Spleen (tissue), 11 donors: ENCODE measurements around the gene TMEM52B. TPM values are rescaled to one million over a fixed set of nuclear protein-coding genes. Genes with fewer than 3 reads are reported as not detected.

ENCODE experiments used
- DNase-seq: peaks from one replicate; pipeline ENCODE4 v3.0.0-alpha.2; 2020
- H3K27ac ChIP-seq, 8 donors: fragments of 200-600 bp; sonication (generic) in 7 of 8; 1 replicate in 4 of 8; 2 replicates in 4 of 8; pipeline versions ENCODE4 v1.5.0 to v1.8.0; 2016 to 2021; ENCODE audit warnings: inconsistent platforms in 4 of 8, mild to moderate bottlenecking in 4 of 8, moderate library complexity in 1 of 8
- H3K27me3 ChIP-seq, 7 donors: fragments of 200-600 bp; sonication (generic) in 6 of 7; replicated peaks in 1 of 7; 1 replicate in 4 of 7; 2 replicates in 3 of 7; pipeline versions ENCODE4 v1.5.0 to v1.8.0; 2016 to 2021; ENCODE audit warnings: inconsistent platforms in 3 of 7, mild to moderate bottlenecking in 1 of 7
- H3K36me3 ChIP-seq, 6 donors: fragments of 200-600 bp; sonication (generic) in 5 of 6; 1 replicate in 4 of 6; 2 replicates in 2 of 6; pipeline versions ENCODE4 v1.5.0 to v1.8.0; 2016 to 2021; ENCODE audit warnings: inconsistent platforms in 2 of 6
- H3K4me1 ChIP-seq, 6 donors: fragments of 200-600 bp; sonication (generic) in 5 of 6; 1 replicate in 3 of 6; 2 replicates in 3 of 6; pipeline versions ENCODE4 v1.5.0 to v1.8.0; 2016 to 2021; ENCODE audit warnings: inconsistent platforms in 3 of 6
- H3K4me3 ChIP-seq, 8 donors: fragments of 200-600 bp; sonication (generic) in 7 of 8; 1 replicate in 4 of 8; 2 replicates in 4 of 8; pipeline versions ENCODE4 v1.5.0 to v1.8.0; 2016 to 2021; ENCODE audit warnings: inconsistent platforms in 4 of 8, mild to moderate bottlenecking in 4 of 8, moderate library complexity in 2 of 8
- H3K9me3 ChIP-seq, 8 donors: fragments of 200-600 bp; sonication (generic) in 7 of 8; 1 replicate in 4 of 8; 2 replicates in 4 of 8; pipeline versions ENCODE4 v1.5.0 to v1.8.0; 2016 to 2021; ENCODE audit warnings: inconsistent platforms in 4 of 8
- CTCF ChIP-seq, 11 experiments: fragments of 200-600 bp in 7 of 11; fragments of 450-650 bp in 4 of 11; sonication (generic) in 4 of 11; IDR thresholded peaks in 8 of 11; conservative IDR thresholded peaks in 3 of 11; 1 replicate in 7 of 11; 2 replicates in 4 of 11; pipeline versions ENCODE4 v1.4.0 to v1.8.0; 2016 to 2021; ENCODE audit warnings: antibody characterized with exemption in 11 of 11, inconsistent platforms in 4 of 11, mild to moderate bottlenecking in 1 of 11
- POLR2A ChIP-seq, 3 donors: fragments of 450-650 bp; IDR thresholded peaks; one replicate each; pipeline ENCODE4 v1.5.1; 2017; ENCODE audit warnings: antibody characterized with exemption in 3 of 3, mild to moderate bottlenecking in 1 of 3
- POLR2AphosphoS5 ChIP-seq, 3 donors: sonication (generic); formaldehyde crosslinking; IDR thresholded peaks; one replicate each; pipeline ENCODE4 v1.5.1; 2017; ENCODE audit warnings: antibody characterized with exemption in 3 of 3
- WGBS, 5 donors: extraction: QIAGEN DNeasy Blood & Tissue Kit in 3 of 5; methylation state at CpG; one replicate each; pipeline versions ENCODE4 v1.1.5 to v1.1.7; 2013 to 2018; 5-methylcytosine and 5-hydroxymethylcytosine counted together
- intact Hi-C: fragments of 100-400 bp; cut with DNase I; formaldehyde crosslinking; loops from one replicate; pipeline ENCODE4 v1.15.0; 2023; ENCODE audit warnings: low total_unique reads
- polyA plus RNA-seq, 3 donors: library from polyadenylated mRNA; stranded (reverse); fragments of 200-250 nt; gene quantifications; one replicate each; pipeline ENCODE4 v1.2.1, GENCODE V29; 2013
- total RNA-seq, 7 donors: library from RNA; depleted of rRNA in 3 of 7; stranded (reverse); fragments of >200 nt in 3 of 7; fragmentation: NEBNext Ultra II Directional in 4 of 7; extraction: Animal tissue kit (Norgen Biotek cat#: 25700) in 4 of 7; gene quantifications; one replicate each; pipeline versions ENCODE4 v1.1.0 to v1.2.1, GENCODE V29; 2016 to 2021
- donor health status: healthy with polysubstance abuse.
- donor health status: DM: no; HTN: no; CAD: no; lungs with moderate emphysema.
- donor health status: DM: no; HTN: no; CAD: no.
- donor health status: Bipolar disorder and iron deficiency.
- donor health status: healthy.
- donor health status: DM: no; HTN: no; CAD: no.
- donor health status: DM: yes; HTN: yes; CAD: no.

The TMEM52B gene
- total and polyA plus RNA-seq, 10 donors: 0.06 to 0.40 (median 0.19) TPM; not detected in 7

GRCh38 chr12:10147714-10148403, 31.0 kb upstream of the TMEM52B start:
- Histone ChIP-seq H3K27me3 (peaks cover 0 to 4% (median 0%) of the 10 kb centered on the region in 7 donors), H3K36me3 (no peaks in the 10 kb centered on the region), H3K27ac (no peak overlapping the region), H3K4me1 (peaks cover under 1 to 4% (median 3%) of the 10 kb centered on the region in 6 donors), H3K9me3 (peaks cover 0 to 4% (median 0%) of the 10 kb centered on the region in 8 donors), H3K4me3 (no peak overlapping the region)
- TF ChIP-seq POLR2AphosphoS5 (IDR thresholded peaks at IDR 0.05): no peak
- no peak for TF ChIP-seq CTCF (IDR thresholded peaks at IDR 0.05 in 8 of 11, conservative IDR thresholded peaks at IDR 0.05 in 3 of 11)
- no peak for TF ChIP-seq POLR2A (IDR thresholded peaks at IDR 0.05)
- WGBS, 5 donors: 74 to 86% (median 77%) methylated on average over 5 of the region's 5 CpGs
- intact Hi-C loops: no loop called here
- no peak for DNase-seq

GRCh38 chr12:10151621-10152020, 27.2 kb upstream of the TMEM52B start:
- intact Hi-C loops: loop anchor here (2.0 kb wide), 1 partner anchor 39 kb away; no protein-coding TSS in a partner anchor
- no peak for DNase-seq
- H3K36me3 ChIP-seq: no peaks in the 10 kb centered on the region
- H3K4me1 ChIP-seq: peaks cover 4 to 19% (median 16%) of the 10 kb centered on the region in 6 donors
- 65 to 90% (median 79%) methylated on average over 2 of the region's 2 CpGs for WGBS, 5 donors
- no peak for TF ChIP-seq POLR2AphosphoS5 (IDR thresholded peaks at IDR 0.05)
- TF ChIP-seq POLR2A (IDR thresholded peaks at IDR 0.05): no peak
- TF ChIP-seq CTCF (IDR thresholded peaks at IDR 0.05 in 8 of 11, conservative IDR thresholded peaks at IDR 0.05 in 3 of 11): no peak
- H3K27me3 ChIP-seq: peaks cover 0 to 19% (median 0%) of the 10 kb centered on the region in 7 donors
- no peak overlapping the region for H3K4me3 ChIP-seq
- H3K27ac ChIP-seq: no peak overlapping the region
- peaks cover 0 to 4% (median 0%) of the 10 kb centered on the region in 8 donors for H3K9me3 ChIP-seq

GRCh38 chr12:10153271-10154144, 25.3 kb upstream of the TMEM52B start:
- peaks cover 4 to 23% (median 16%) of the 10 kb centered on the region in 6 donors for H3K4me1 ChIP-seq
- WGBS, 5 donors: 1 to 3% (median 3%) methylated on average over 28 to 46 of the region's 46 CpGs
- H3K27ac ChIP-seq: peak overlapping the region; percentile 24 to 86 (median 71)
- H3K9me3 ChIP-seq: no peaks in the 10 kb centered on the region
- no peaks in the 10 kb centered on the region for H3K36me3 ChIP-seq
- TF ChIP-seq POLR2AphosphoS5 (IDR thresholded peaks at IDR 0.05) (peak; percentile 45 to 67 (median 65)), POLR2A (IDR thresholded peaks at IDR 0.05) (no peak), CTCF (IDR thresholded peaks at IDR 0.05 in 8 of 11, conservative IDR thresholded peaks at IDR 0.05 in 3 of 11) (peak; percentile 44 to 86 (median 78))
- peak; percentile 91 for DNase-seq
- peak overlapping the region; percentile 48 to 70 (median 64) for H3K4me3 ChIP-seq
- peaks cover 0 to 19% (median 0%) of the 10 kb centered on the region in 7 donors for H3K27me3 ChIP-seq
- intact Hi-C loops: loop anchor here (2.0 kb wide), 1 partner anchor 37 kb away; no protein-coding TSS in a partner anchor
